ENCODE data around the gene EXOSC5.
"Not testable (repeated sequence)": the region's sequence is repeated elsewhere in the genome, so short reads cannot be mapped to it uniquely, and the experiment has no call there.

EXOSC5 gene

GRCh38 chr19:41371541-41371940, 25.6 kb downstream of the EXOSC5 start:
- no peak for DNase-seq (ENCODE audit: extremely low read depth in 1 of 2, low read depth in 1 of 2)

GRCh38 chr19:41371119-41371518, 26.0 kb downstream of the EXOSC5 start:
- DNase-seq (ENCODE audit: extremely low read depth in 1 of 2, low read depth in 1 of 2) = not testable (repeated sequence)

GRCh38 chr19:41369769-41370168, 27.4 kb downstream of the EXOSC5 start:
- no peak for DNase-seq (ENCODE audit: extremely low read depth in 1 of 2, low read depth in 1 of 2)

- no peak for DNase-seq (ENCODE audit: extremely low read depth in 1 of 2, low read depth in 1 of 2)
Measured at GRCh38 chr19:41367848-41368301, 29.3 kb downstream of the EXOSC5 start.

GRCh38 chr19:41366089-41366488, 31.1 kb downstream of the EXOSC5 start:
- DNase-seq (ENCODE audit: extremely low read depth in 1 of 2, low read depth in 1 of 2) = no peak

GRCh38 chr19:41364524-41365391, 32.4 kb downstream of the EXOSC5 start:
- DNase-seq (ENCODE audit: extremely low read depth in 1 of 2, low read depth in 1 of 2) = no peak

- peak; percentile 95 to 96 for DNase-seq (ENCODE audit: extremely low read depth in 1 of 2, low read depth in 1 of 2)
Measured at GRCh38 chr19:41363753-41364523, 33.2 kb downstream of the EXOSC5 start, which contains the start of gene B9D2. Gene B9D2, minus strand, starts transcription at chr19:41364149. Its CDS starts 630 bp downstream, at chr19:41363519.

GRCh38 chr19:41363371-41363752, 33.8 kb downstream of the EXOSC5 start:
- no peak for DNase-seq (ENCODE audit: extremely low read depth in 1 of 2, low read depth in 1 of 2)

GRCh38 chr19:41362143-41362847, 34.9 kb downstream of the EXOSC5 start:
- DNase-seq (ENCODE audit: extremely low read depth in 1 of 2, low read depth in 1 of 2) = no peak

GRCh38 chr19:41359741-41360140, 37.4 kb downstream of the EXOSC5 start:
- DNase-seq (ENCODE audit: extremely low read depth in 1 of 2, low read depth in 1 of 2) = no peak

GRCh38 chr19:41357746-41358145, 39.4 kb downstream of the EXOSC5 start:
- DNase-seq (ENCODE audit: extremely low read depth in 1 of 2, low read depth in 1 of 2) = no peak

- no peak for DNase-seq (ENCODE audit: extremely low read depth in 1 of 2, low read depth in 1 of 2)
Measured at GRCh38 chr19:41356984-41357739, 40.0 kb downstream of the EXOSC5 start.

GRCh38 chr19:41355802-41356201, 41.4 kb downstream of the EXOSC5 start:
- no peak for DNase-seq (ENCODE audit: extremely low read depth in 1 of 2, low read depth in 1 of 2)

- DNase-seq (ENCODE audit: extremely low read depth in 1 of 2, low read depth in 1 of 2) = no peak
Measured at GRCh38 chr19:41355035-41355434, 42.1 kb downstream of the EXOSC5 start.

- no peak for DNase-seq (ENCODE audit: extremely low read depth in 1 of 2, low read depth in 1 of 2)
Measured at GRCh38 chr19:41354343-41354953, 42.7 kb downstream of the EXOSC5 start.

GRCh38 chr19:41353466-41354342, 43.5 kb downstream of the EXOSC5 start, which contains the start of gene TGFB1:
Gene TGFB1, minus strand, starts transcription at chr19:41353922. Its CDS starts 878 bp downstream, at chr19:41353044.
- DNase-seq (ENCODE audit: extremely low read depth in 1 of 2, low read depth in 1 of 2) = peak; percentile 90 to 95

GRCh38 chr19:41352609-41353465, 44.3 kb downstream of the EXOSC5 start:
- peak in 1 of 2 donors; percentile 70 for DNase-seq (ENCODE audit: extremely low read depth in 1 of 2, low read depth in 1 of 2)

GRCh38 chr19:41352279-41352608, 44.9 kb downstream of the EXOSC5 start:
- no peak for DNase-seq (ENCODE audit: extremely low read depth in 1 of 2, low read depth in 1 of 2)
